ENCODE measurements around the gene HDAC7.

Gene HDAC7

GRCh38 chr12:47745485-47746041 lies 74.1 kb downstream of the HDAC7 start:
- DNase-seq (ENCODE audit: low read depth): no peak

- DNase-seq (ENCODE audit: low read depth): no peak
These were observed 74.8 kb downstream of the HDAC7 start for GRCh38 chr12:47744778-47745436.

GRCh38 chr12:47744005-47744651 lies 75.6 kb downstream of the HDAC7 start:
- no peak for DNase-seq (ENCODE audit: low read depth)

- DNase-seq (ENCODE audit: low read depth): no peak
These were observed 76.3 kb downstream of the HDAC7 start for GRCh38 chr12:47743311-47743860.

GRCh38 chr12:47742253-47742825 lies 77.4 kb downstream of the HDAC7 start:
- DNase-seq (ENCODE audit: low read depth): peak; percentile 58

- DNase-seq (ENCODE audit: low read depth): no peak
These were observed 78.4 kb downstream of the HDAC7 start for GRCh38 chr12:47741340-47741703.

- DNase-seq (ENCODE audit: low read depth): no peak
These were observed 78.9 kb downstream of the HDAC7 start for GRCh38 chr12:47740606-47741339.

- DNase-seq (ENCODE audit: low read depth): no peak
These were observed 79.7 kb downstream of the HDAC7 start for GRCh38 chr12:47739979-47740378.

- DNase-seq (ENCODE audit: low read depth): no peak
These were observed 80.4 kb downstream of the HDAC7 start for GRCh38 chr12:47739297-47739696.

GRCh38 chr12:47737936-47738594 lies 81.6 kb downstream of the HDAC7 start:
- no peak for DNase-seq (ENCODE audit: low read depth)

- DNase-seq (ENCODE audit: low read depth): no peak
These were observed 82.6 kb downstream of the HDAC7 start for GRCh38 chr12:47736877-47737676.

- DNase-seq (ENCODE audit: low read depth): no peak
These were observed 83.5 kb downstream of the HDAC7 start for GRCh38 chr12:47736216-47736615.

GRCh38 chr12:47735649-47736048 lies 84.1 kb downstream of the HDAC7 start:
- DNase-seq (ENCODE audit: low read depth): no peak

- DNase-seq (ENCODE audit: low read depth): no peak
These were observed 84.8 kb downstream of the HDAC7 start for GRCh38 chr12:47734725-47735480.

GRCh38 chr12:47733142-47733541 lies 86.6 kb downstream of the HDAC7 start:
- DNase-seq (ENCODE audit: low read depth): no peak
